HepG2 (cell line): ENCODE data around the gene OR11H7. TPM values are rescaled to one million over a fixed set of nuclear protein-coding genes. Genes with fewer than 3 reads are reported as not detected.

Experiments
- ATF5 ChIP-seq: sonication (generic); formaldehyde crosslinking; IDR thresholded peaks from 2 replicates; pipeline ENCODE4 v1.4.0; 2020; ENCODE audit warnings: mild to moderate bottlenecking, low read depth, missing genetic modification reagents
- HHEX ChIP-seq: IDR thresholded peaks from 2 replicates; pipeline ENCODE4 v1.6.1; 2016; ENCODE audit warnings: control low read depth
- KAT8 ChIP-seq: IDR thresholded peaks from 2 replicates; pipeline ENCODE4 v1.6.1; 2016; ENCODE audit warnings: missing genetic modification reagents, missing compliant biosample characterization
- KLF6 ChIP-seq: IDR thresholded peaks from 2 replicates; pipeline ENCODE4 v1.8.0; 2016; ENCODE audit warnings: missing biosample characterization, missing genetic modification reagents
- KMT2B ChIP-seq: IDR thresholded peaks from 2 replicates; pipeline ENCODE4 v1.6.1; 2016; ENCODE audit warnings: missing genetic modification reagents, missing compliant biosample characterization
- MAFF ChIP-seq: IDR thresholded peaks from 2 replicates; pipeline ENCODE4 v1.6.1; 2011; ENCODE audit warnings: low read depth, low read length, improper control_type of control experiment
- MAFK ChIP-seq, 2 experiments: IDR thresholded peaks in 1 of 2; conservative IDR thresholded peaks in 1 of 2; 2 replicates each; pipeline ENCODE4 v1.6.1; 2011; ENCODE audit warnings: improper control_type of control experiment in 2 of 2, low read length in 2 of 2
- MTF1 ChIP-seq: sonication (generic); formaldehyde crosslinking; IDR thresholded peaks from 2 replicates; pipeline ENCODE4 v1.5.0; 2020; ENCODE audit warnings: missing genetic modification reagents
- NFE2L2 ChIP-seq: fragments of 150-350 bp; IDR thresholded peaks from 2 replicates; pipeline ENCODE4 v1.6.1; 2014; ENCODE audit warnings: low read length
- RFXANK ChIP-seq: IDR thresholded peaks from 2 replicates; pipeline ENCODE4 v1.6.1; 2016
- ZBTB33 ChIP-seq: sonication (generic); formaldehyde crosslinking; IDR thresholded peaks from 2 replicates; pipeline ENCODE4 v1.4.0; 2020; ENCODE audit warnings: missing genetic modification reagents
- ZNF18 ChIP-seq: sonication (generic); formaldehyde crosslinking; IDR thresholded peaks from 2 replicates; pipeline ENCODE4 v1.8.0; 2022; ENCODE audit warnings: mild to moderate bottlenecking, missing genetic modification reagents; ENCODE audit not compliant: insufficient replicate concordance
- ZNF430 ChIP-seq: sonication (generic); formaldehyde crosslinking; IDR thresholded peaks from 2 replicates; pipeline ENCODE4 v1.9.0; 2021; ENCODE audit warnings: mild to moderate bottlenecking, missing genetic modification reagents
- ZNF530 ChIP-seq: sonication (generic); formaldehyde crosslinking; IDR thresholded peaks from 2 replicates; pipeline ENCODE4 v1.5.0; 2020; ENCODE audit warnings: low read depth, mild to moderate bottlenecking, missing genetic modification reagents
- ZNF557 ChIP-seq: sonication (generic); formaldehyde crosslinking; IDR thresholded peaks from 2 replicates; pipeline ENCODE4 v1.4.0; 2020; ENCODE audit warnings: missing genetic modification reagents
- ZNF577 ChIP-seq: sonication (generic); formaldehyde crosslinking; IDR thresholded peaks from 2 replicates; pipeline ENCODE4 v1.4.0; 2020; ENCODE audit warnings: mild to moderate bottlenecking, low read depth, missing genetic modification reagents, borderline replicate concordance
- ZNF687 ChIP-seq: sonication (generic); formaldehyde crosslinking; IDR thresholded peaks from 2 replicates; pipeline ENCODE4 v1.5.1; 2020; ENCODE audit warnings: mild to moderate bottlenecking, missing genetic modification reagents, moderate library complexity
- ZNF841 ChIP-seq: sonication (generic); formaldehyde crosslinking; IDR thresholded peaks from 2 replicates; pipeline ENCODE4 v1.8.1; 2023; ENCODE audit warnings: missing genetic modification reagents, borderline replicate concordance
- ZSCAN21 ChIP-seq: sonication (generic); formaldehyde crosslinking; IDR thresholded peaks from 2 replicates; pipeline ENCODE4 v1.8.0; 2022; ENCODE audit warnings: mild to moderate bottlenecking, missing genetic modification reagents, moderate library complexity, borderline replicate concordance
- polyA plus RNA-seq, 8 experiments: library from polyadenylated mRNA; depleted of rRNA in 3 of 8; stranded (reverse) in 7 of 8; unstranded in 1 of 8; fragments of >200 nt; fragmentation: Illumina TruSeq in 4 of 8; extraction: Trizol in 4 of 8; gene quantifications; 2 replicates each; pipeline versions ENCODE4 v1.2.1 to v1.2.3, GENCODE V29; 2011 to 2016; ENCODE audit warnings: low read depth in 4 of 8, missing spikeins in 1 of 8, mixed read lengths in 1 of 8; ENCODE audit not compliant: insufficient read depth in 1 of 8
- total RNA-seq, 5 experiments: library from RNA; depleted of rRNA; stranded (reverse); fragments of >200 nt; fragmentation: Illumina TruSeq; extraction: Trizol; gene quantifications; 2 replicates each; pipeline ENCODE4 v1.2.3, GENCODE V29; 2016; ENCODE audit warnings: low read depth in 1 of 5

Gene OR11H7
- total and polyA plus RNA-seq, 2 of the 13 experiments (the other 11 are each of a cell fraction or from before 2014, with no cell fraction given): not detected

GRCh38 chr14:20219033-20219432, 9.7 kb upstream of the OR11H7 start (continued):
- TF ChIP-seq ZNF687 (CRISPR knock-in tag) (no peak), ZNF430 (CRISPR knock-in tag) (no peak), ZBTB33 (CRISPR knock-in tag) (no peak), MTF1 (no peak), HHEX (no peak), NFE2L2 (peak; percentile 95), ZNF577 (CRISPR knock-in tag) (no peak), ZNF841 (CRISPR knock-in tag) (no peak), ZSCAN21 (no peak), KMT2B (CRISPR knock-in tag) (no peak), RFXANK (no peak), ZNF557 (CRISPR knock-in tag) (no peak), KAT8 (CRISPR knock-in tag) (no peak), MAFF (peak; percentile 65), ZNF530 (CRISPR knock-in tag) (no peak), ATF5 (CRISPR knock-in tag) (no peak), KLF6 (CRISPR knock-in tag) (no peak), MAFK (conservative IDR thresholded peaks at IDR 0.05 in 1 of 2, IDR thresholded peaks at IDR 0.05 in 1 of 2; ENCODE audit: low read length in 2 of 2) (peak; percentile 55 to 57), ZNF18 (CRISPR knock-in tag) (no peak)
